ENCODE data around the gene CHMP3. TPM values are rescaled to one million over a fixed set of nuclear protein-coding genes. Genes with fewer than 3 reads are reported as not detected.

CHMP3 gene
- polyA plus RNA-seq, 1 of the 3 experiments (the other 2 are of a cell fraction): 75.3 TPM

DNA sequence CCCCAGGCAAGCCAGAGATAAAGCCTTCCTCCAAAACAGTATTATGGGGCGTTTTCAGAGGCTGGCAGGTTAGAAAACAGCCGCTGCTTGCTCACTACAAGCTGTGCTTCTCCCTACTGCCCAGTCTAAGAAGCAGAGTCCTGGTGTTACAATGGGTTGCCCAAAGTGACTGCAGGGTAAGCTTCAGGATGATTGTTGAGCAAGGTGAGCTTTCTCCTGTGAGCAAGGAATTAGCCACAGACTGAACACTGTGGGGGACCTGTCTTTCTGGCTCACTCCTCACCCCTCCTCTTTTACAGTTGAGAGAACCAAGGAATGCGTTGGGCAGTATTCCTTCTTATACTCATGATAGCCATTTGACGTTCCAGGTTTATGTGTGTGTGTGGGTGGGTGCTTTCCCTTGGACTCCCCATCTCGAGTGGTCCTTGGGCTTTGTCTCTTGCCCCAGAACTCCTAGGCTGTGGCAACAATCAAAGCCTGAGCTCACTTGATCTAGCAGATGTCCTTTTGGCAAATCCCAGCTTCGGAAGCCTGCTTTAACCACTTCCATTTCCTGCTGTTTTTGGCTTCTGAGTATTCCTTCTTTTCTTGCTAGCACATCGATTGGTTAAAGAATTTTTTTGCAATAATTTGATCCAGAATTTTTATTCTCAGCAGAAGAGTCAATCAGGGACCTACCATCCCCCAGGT, 74.5 kb downstream of the CHMP3 start:
- H4K20me1 ChIP-seq (ENCODE audit: insufficient read depth): no peaks in the 10 kb centered on the region
- H3K79me2 ChIP-seq (ENCODE audit: insufficient read depth): no peaks in the 10 kb centered on the region
- H3K9ac ChIP-seq: no peak overlapping the region
- no peak overlapping the region for H2AFZ ChIP-seq (ENCODE audit: low read depth)
- no peaks in the 10 kb centered on the region for H3K27me3 ChIP-seq (ENCODE audit: insufficient read depth)
- no peak overlapping the region for H3K4me2 ChIP-seq
- TF ChIP-seq EZH2phosphoT487 (IDR thresholded peaks at IDR 0.05; ENCODE audit: borderline replicate concordance, low read depth) (no peak), GABPA (IDR thresholded peaks at IDR 0.05; ENCODE audit: low read depth) (no peak), RCOR1 (IDR thresholded peaks at IDR 0.05; ENCODE audit: low read length) (no peak), POLR2AphosphoS5 (IDR thresholded peaks at IDR 0.05; ENCODE audit: low read depth, low read length) (no peak), TEAD4 (IDR thresholded peaks at IDR 0.05; ENCODE audit: borderline replicate concordance, insufficient read depth) (no peak), YY1 (IDR thresholded peaks at IDR 0.05; ENCODE audit: low read depth) (no peak), NRF1 (IDR thresholded peaks at IDR 0.05; ENCODE audit: low read depth, low read length) (no peak), RXRA (IDR thresholded peaks at IDR 0.05; ENCODE audit: borderline replicate concordance, low read depth) (no peak), CHD2 (IDR thresholded peaks at IDR 0.05; ENCODE audit: low read length, partially characterized antibody) (no peak), ELF1 (IDR thresholded peaks at IDR 0.05) (no peak), FOSL2 (IDR thresholded peaks at IDR 0.05; ENCODE audit: borderline replicate concordance, low read depth) (no peak), MXI1 (IDR thresholded peaks at IDR 0.05; ENCODE audit: low read depth, low read length) (no peak), TAF1 (IDR thresholded peaks at IDR 0.05; ENCODE audit: borderline replicate concordance, low read depth, low read length) (no peak), SIN3A (IDR thresholded peaks at IDR 0.05; ENCODE audit: borderline replicate concordance, low read depth, low read length) (no peak)
- TF ChIP-seq, protein P1, sequence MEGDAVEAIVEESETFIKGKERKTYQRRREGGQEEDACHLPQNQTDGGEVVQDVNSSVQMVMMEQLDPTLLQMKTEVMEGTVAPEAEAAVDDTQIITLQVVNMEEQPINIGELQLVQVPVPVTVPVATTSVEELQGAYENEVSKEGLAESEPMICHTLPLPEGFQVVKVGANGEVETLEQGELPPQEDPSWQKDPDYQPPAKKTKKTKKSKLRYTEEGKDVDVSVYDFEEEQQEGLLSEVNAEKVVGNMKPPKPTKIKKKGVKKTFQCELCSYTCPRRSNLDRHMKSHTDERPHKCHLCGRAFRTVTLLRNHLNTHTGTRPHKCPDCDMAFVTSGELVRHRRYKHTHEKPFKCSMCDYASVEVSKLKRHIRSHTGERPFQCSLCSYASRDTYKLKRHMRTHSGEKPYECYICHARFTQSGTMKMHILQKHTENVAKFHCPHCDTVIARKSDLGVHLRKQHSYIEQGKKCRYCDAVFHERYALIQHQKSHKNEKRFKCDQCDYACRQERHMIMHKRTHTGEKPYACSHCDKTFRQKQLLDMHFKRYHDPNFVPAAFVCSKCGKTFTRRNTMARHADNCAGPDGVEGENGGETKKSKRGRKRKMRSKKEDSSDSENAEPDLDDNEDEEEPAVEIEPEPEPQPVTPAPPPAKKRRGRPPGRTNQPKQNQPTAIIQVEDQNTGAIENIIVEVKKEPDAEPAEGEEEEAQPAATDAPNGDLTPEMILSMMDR (IDR thresholded peaks at IDR 0.05): no peak
- TF ChIP-seq, protein P2, sequence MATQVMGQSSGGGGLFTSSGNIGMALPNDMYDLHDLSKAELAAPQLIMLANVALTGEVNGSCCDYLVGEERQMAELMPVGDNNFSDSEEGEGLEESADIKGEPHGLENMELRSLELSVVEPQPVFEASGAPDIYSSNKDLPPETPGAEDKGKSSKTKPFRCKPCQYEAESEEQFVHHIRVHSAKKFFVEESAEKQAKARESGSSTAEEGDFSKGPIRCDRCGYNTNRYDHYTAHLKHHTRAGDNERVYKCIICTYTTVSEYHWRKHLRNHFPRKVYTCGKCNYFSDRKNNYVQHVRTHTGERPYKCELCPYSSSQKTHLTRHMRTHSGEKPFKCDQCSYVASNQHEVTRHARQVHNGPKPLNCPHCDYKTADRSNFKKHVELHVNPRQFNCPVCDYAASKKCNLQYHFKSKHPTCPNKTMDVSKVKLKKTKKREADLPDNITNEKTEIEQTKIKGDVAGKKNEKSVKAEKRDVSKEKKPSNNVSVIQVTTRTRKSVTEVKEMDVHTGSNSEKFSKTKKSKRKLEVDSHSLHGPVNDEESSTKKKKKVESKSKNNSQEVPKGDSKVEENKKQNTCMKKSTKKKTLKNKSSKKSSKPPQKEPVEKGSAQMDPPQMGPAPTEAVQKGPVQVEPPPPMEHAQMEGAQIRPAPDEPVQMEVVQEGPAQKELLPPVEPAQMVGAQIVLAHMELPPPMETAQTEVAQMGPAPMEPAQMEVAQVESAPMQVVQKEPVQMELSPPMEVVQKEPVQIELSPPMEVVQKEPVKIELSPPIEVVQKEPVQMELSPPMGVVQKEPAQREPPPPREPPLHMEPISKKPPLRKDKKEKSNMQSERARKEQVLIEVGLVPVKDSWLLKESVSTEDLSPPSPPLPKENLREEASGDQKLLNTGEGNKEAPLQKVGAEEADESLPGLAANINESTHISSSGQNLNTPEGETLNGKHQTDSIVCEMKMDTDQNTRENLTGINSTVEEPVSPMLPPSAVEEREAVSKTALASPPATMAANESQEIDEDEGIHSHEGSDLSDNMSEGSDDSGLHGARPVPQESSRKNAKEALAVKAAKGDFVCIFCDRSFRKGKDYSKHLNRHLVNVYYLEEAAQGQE (IDR thresholded peaks at IDR 0.05; ENCODE audit: low read depth, low read length): no peak
- TF ChIP-seq, protein P3, sequence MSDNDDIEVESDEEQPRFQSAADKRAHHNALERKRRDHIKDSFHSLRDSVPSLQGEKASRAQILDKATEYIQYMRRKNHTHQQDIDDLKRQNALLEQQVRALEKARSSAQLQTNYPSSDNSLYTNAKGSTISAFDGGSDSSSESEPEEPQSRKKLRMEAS (IDR thresholded peaks at IDR 0.05; ENCODE audit: low read depth): no peak
- TF ChIP-seq, protein P4, sequence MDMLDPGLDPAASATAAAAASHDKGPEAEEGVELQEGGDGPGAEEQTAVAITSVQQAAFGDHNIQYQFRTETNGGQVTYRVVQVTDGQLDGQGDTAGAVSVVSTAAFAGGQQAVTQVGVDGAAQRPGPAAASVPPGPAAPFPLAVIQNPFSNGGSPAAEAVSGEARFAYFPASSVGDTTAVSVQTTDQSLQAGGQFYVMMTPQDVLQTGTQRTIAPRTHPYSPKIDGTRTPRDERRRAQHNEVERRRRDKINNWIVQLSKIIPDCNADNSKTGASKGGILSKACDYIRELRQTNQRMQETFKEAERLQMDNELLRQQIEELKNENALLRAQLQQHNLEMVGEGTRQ (IDR thresholded peaks at IDR 0.05; ENCODE audit: borderline replicate concordance, low read depth, low read length): no peak
- TF ChIP-seq, protein P5, sequence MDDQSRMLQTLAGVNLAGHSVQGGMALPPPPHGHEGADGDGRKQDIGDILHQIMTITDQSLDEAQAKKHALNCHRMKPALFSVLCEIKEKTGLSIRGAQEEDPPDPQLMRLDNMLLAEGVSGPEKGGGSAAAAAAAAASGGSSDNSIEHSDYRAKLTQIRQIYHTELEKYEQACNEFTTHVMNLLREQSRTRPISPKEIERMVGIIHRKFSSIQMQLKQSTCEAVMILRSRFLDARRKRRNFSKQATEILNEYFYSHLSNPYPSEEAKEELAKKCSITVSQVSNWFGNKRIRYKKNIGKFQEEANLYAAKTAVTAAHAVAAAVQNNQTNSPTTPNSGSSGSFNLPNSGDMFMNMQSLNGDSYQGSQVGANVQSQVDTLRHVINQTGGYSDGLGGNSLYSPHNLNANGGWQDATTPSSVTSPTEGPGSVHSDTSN (IDR thresholded peaks at IDR 0.05): no peak
- TF ChIP-seq, protein P6, sequence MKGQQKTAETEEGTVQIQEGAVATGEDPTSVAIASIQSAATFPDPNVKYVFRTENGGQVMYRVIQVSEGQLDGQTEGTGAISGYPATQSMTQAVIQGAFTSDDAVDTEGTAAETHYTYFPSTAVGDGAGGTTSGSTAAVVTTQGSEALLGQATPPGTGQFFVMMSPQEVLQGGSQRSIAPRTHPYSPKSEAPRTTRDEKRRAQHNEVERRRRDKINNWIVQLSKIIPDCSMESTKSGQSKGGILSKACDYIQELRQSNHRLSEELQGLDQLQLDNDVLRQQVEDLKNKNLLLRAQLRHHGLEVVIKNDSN (IDR thresholded peaks at IDR 0.05; ENCODE audit: borderline replicate concordance, low read depth): no peak
- ChIA-PET CTCF (interaction anchor here (0.9 to 1.3 kb wide), 2 partner anchors 9 to 21 kb away, joined by 3 to 5 read pairs; no protein-coding TSS in a partner anchor), POLR2A (no interaction called here)
- H3K9me2 ChIP-seq: no peaks in the 10 kb centered on the region
- no peak overlapping the region for H3K4me3 ChIP-seq (ENCODE audit: low read depth in 2 of 2, low read length in 1 of 2)
- no peak overlapping the region for H3K27ac ChIP-seq (ENCODE audit: low read depth in 2 of 2, low read length in 1 of 2)
- H3F3A ChIP-seq (replicated peaks; ENCODE audit: insufficient read depth): peaks cover 10% of the 10 kb centered on the region
- DNase-seq: no peak
- 83% methylated on average over 5 of the region's 7 CpGs for WGBS (ENCODE audit: low lambda C conversion rate)
- no peaks in the 10 kb centered on the region for H3K4me1 ChIP-seq (ENCODE audit: control insufficient read depth in 1 of 2, insufficient read depth in 2 of 2, low read depth in 1 of 2, low read length in 1 of 2)
- no peaks in the 10 kb centered on the region for H3K9me3 ChIP-seq
- peaks cover 85 to 100% of the 10 kb centered on the region in 2 experiments for H3K36me3 ChIP-seq (replicated peaks in 1 of 2; ENCODE audit: control insufficient read depth in 1 of 2, insufficient read depth in 2 of 2, low read length in 1 of 2)
